ENCODE measurements around the gene PXN.

- TF ChIP-seq, protein P1, sequence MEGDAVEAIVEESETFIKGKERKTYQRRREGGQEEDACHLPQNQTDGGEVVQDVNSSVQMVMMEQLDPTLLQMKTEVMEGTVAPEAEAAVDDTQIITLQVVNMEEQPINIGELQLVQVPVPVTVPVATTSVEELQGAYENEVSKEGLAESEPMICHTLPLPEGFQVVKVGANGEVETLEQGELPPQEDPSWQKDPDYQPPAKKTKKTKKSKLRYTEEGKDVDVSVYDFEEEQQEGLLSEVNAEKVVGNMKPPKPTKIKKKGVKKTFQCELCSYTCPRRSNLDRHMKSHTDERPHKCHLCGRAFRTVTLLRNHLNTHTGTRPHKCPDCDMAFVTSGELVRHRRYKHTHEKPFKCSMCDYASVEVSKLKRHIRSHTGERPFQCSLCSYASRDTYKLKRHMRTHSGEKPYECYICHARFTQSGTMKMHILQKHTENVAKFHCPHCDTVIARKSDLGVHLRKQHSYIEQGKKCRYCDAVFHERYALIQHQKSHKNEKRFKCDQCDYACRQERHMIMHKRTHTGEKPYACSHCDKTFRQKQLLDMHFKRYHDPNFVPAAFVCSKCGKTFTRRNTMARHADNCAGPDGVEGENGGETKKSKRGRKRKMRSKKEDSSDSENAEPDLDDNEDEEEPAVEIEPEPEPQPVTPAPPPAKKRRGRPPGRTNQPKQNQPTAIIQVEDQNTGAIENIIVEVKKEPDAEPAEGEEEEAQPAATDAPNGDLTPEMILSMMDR (IDR thresholded peaks at IDR 0.05 in 8 of 11, conservative IDR thresholded peaks at IDR 0.05 in 3 of 11), result no peak
- TF ChIP-seq POLR2A (IDR thresholded peaks at IDR 0.05) (no peak), POLR2AphosphoS5 (IDR thresholded peaks at IDR 0.05) (no peak)
Observed at GRCh38 chr12:120260607-120261006, 4.9 kb downstream of the PXN start.
